ENCODE measurements around the gene KIF23. TPM values are rescaled to one million over a fixed set of nuclear protein-coding genes. Genes with fewer than 3 reads are reported as not detected.

KIF23 gene
- polyA plus RNA-seq, 3 donors: 1.5 to 8.1 (median 1.8) TPM

DNA sequence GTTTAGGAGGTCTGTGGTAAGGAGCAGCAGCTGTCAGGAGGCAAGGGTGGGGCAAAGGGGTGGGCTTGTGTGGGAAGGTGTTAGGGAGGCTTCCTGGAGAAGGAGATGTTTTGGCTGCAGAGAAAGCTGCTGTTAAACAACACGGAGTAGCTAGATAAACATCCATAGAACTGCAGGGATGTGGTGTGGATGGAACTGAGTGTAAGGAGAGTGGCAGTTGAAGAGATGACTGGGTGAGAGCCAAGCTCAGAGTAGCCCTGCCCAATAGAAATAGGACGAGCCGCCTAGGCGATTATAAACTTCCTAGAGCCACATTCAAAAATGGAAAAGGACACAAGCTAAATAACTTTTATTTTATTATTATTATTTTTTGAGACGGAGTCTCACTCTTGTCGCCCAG is 58.4 kb downstream of the KIF23 start:
- 17% methylated on average over 1 of the region's 6 CpGs for WGBS (ENCODE audit: insufficient coverage)
- no peak for DNase-seq
- Mint-ChIP-seq H3K9me3 (no peaks in the 10 kb centered on the region), H3K27me3 (ENCODE audit: low read depth in 3 of 3) (peaks cover 2 to 7% (median 4%) of the 10 kb centered on the region in 3 donors), H3K4me1 (peaks cover 5% of the 10 kb centered on the region), H3K36me3 (no peaks in the 10 kb centered on the region), H3K4me3 (no peak overlapping the region), H3K27ac (no peak overlapping the region)
- no peak overlapping the region for H2AFZ ChIP-seq (ENCODE audit: insufficient read depth, low read depth, low read length, poor library complexity, severe bottlenecking)
- H4K20me1 ChIP-seq (ENCODE audit: insufficient read depth, low read length): no peaks in the 10 kb centered on the region
- no peaks in the 10 kb centered on the region for H3K79me2 ChIP-seq (ENCODE audit: insufficient read depth, low read length)
- H3K9me3 ChIP-seq (replicated peaks in 1 of 2; ENCODE audit: control insufficient read depth in 1 of 2, insufficient read depth in 1 of 2, low read length in 2 of 2): no peaks in the 10 kb centered on the region
- H3K4me3 ChIP-seq (replicated peaks in 1 of 3; ENCODE audit: low read depth in 2 of 3, low read length in 3 of 3): no peak overlapping the region
- TF ChIP-seq, protein P1, sequence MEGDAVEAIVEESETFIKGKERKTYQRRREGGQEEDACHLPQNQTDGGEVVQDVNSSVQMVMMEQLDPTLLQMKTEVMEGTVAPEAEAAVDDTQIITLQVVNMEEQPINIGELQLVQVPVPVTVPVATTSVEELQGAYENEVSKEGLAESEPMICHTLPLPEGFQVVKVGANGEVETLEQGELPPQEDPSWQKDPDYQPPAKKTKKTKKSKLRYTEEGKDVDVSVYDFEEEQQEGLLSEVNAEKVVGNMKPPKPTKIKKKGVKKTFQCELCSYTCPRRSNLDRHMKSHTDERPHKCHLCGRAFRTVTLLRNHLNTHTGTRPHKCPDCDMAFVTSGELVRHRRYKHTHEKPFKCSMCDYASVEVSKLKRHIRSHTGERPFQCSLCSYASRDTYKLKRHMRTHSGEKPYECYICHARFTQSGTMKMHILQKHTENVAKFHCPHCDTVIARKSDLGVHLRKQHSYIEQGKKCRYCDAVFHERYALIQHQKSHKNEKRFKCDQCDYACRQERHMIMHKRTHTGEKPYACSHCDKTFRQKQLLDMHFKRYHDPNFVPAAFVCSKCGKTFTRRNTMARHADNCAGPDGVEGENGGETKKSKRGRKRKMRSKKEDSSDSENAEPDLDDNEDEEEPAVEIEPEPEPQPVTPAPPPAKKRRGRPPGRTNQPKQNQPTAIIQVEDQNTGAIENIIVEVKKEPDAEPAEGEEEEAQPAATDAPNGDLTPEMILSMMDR (IDR thresholded peaks at IDR 0.05): no peak
- H3K36me3 ChIP-seq (replicated peaks in 1 of 2; ENCODE audit: control insufficient read depth in 1 of 2, insufficient read depth in 2 of 2, low read length in 2 of 2): no peaks in the 10 kb centered on the region
- intact Hi-C loops (cut with micrococcal nuclease): loop anchor here (10.0 kb wide), 5 partner anchors 592 to 1342 kb away; partner anchors contain the start of gene TLE3 (in 1 of the 2)
- H3K27ac ChIP-seq (ENCODE audit: low read depth in 1 of 2, low read length in 2 of 2): no peak overlapping the region
- no peaks in the 10 kb centered on the region for H3K4me1 ChIP-seq (ENCODE audit: control insufficient read depth in 1 of 2, insufficient read depth in 2 of 2, low read length in 2 of 2)
- H3K27me3 ChIP-seq (ENCODE audit: control insufficient read depth in 2 of 2, insufficient read depth in 2 of 2, low read length in 2 of 2): no peaks in the 10 kb centered on the region
- H3K9ac ChIP-seq (ENCODE audit: insufficient read depth, low read length, poor library complexity, severe bottlenecking): no peak overlapping the region
- no peak overlapping the region for H3K4me2 ChIP-seq (replicated peaks; ENCODE audit: extremely low read depth, low read length, poor library complexity, severe bottlenecking)

DNA sequence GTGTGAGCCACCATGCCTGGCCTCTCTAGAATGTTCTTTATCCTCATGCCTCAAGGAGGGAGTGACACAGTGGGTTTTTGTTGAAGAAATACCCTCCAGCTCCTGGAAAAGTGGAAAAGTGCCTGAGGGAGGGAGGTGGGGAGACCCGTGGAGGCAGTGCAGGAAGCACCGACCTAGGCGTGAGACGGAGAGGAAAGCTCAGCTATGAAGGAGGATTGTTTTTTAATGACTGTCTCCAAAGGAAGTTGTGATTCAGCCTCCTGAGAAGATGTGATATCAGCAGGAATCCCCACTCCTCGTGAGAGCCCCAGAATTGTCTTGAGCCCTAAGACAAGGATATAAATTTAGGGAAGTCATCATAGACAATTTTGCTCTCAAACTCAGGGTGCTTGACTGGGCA is 60.1 kb downstream of the KIF23 start:
- no peaks in the 10 kb centered on the region for H4K20me1 ChIP-seq (ENCODE audit: insufficient read depth, low read length)
- H2AFZ ChIP-seq (ENCODE audit: insufficient read depth, low read depth, low read length, poor library complexity, severe bottlenecking): no peak overlapping the region
- Mint-ChIP-seq H3K27me3 (ENCODE audit: low read depth in 3 of 3) (peaks cover 4 to 5% (median 5%) of the 10 kb centered on the region in 3 donors), H3K27ac (no peak overlapping the region), H3K4me3 (no peak overlapping the region), H3K36me3 (no peaks in the 10 kb centered on the region), H3K4me1 (peaks cover 2% of the 10 kb centered on the region), H3K9me3 (peaks cover 0 to under 1% (median 0%) of the 10 kb centered on the region in 7 donors)
- no peaks in the 10 kb centered on the region for H3K4me1 ChIP-seq (ENCODE audit: control insufficient read depth in 1 of 2, insufficient read depth in 2 of 2, low read length in 2 of 2)
- no peaks in the 10 kb centered on the region for H3K36me3 ChIP-seq (replicated peaks in 1 of 2; ENCODE audit: control insufficient read depth in 1 of 2, insufficient read depth in 2 of 2, low read length in 2 of 2)
- WGBS (ENCODE audit: insufficient coverage): 79% methylated on average over 5 of the region's 5 CpGs
- intact Hi-C loops (cut with micrococcal nuclease): loop anchor here (10.0 kb wide), 5 partner anchors 591 to 1341 kb away; partner anchors contain the start of gene TLE3 (in 1 of the 2)
- TF ChIP-seq, protein P1 (IDR thresholded peaks at IDR 0.05): no peak
- no peaks in the 10 kb centered on the region for H3K9me3 ChIP-seq (replicated peaks in 1 of 2; ENCODE audit: control insufficient read depth in 1 of 2, insufficient read depth in 1 of 2, low read length in 2 of 2)
- H3K27me3 ChIP-seq (ENCODE audit: control insufficient read depth in 2 of 2, insufficient read depth in 2 of 2, low read length in 2 of 2): no peaks in the 10 kb centered on the region
- no peaks in the 10 kb centered on the region for H3K79me2 ChIP-seq (ENCODE audit: insufficient read depth, low read length)
- no peak overlapping the region for H3K4me2 ChIP-seq (replicated peaks; ENCODE audit: extremely low read depth, low read length, poor library complexity, severe bottlenecking)
- no peak overlapping the region for H3K27ac ChIP-seq (ENCODE audit: low read depth in 1 of 2, low read length in 2 of 2)
- DNase-seq: no peak
- no peak overlapping the region for H3K9ac ChIP-seq (ENCODE audit: insufficient read depth, low read length, poor library complexity, severe bottlenecking)
- H3K4me3 ChIP-seq (replicated peaks in 1 of 3; ENCODE audit: low read depth in 2 of 3, low read length in 3 of 3): no peak overlapping the region
